Left lung (tissue), 10 donors: ENCODE results near the gene HDAC1. TPM values are rescaled to one million over a fixed set of nuclear protein-coding genes. Genes with fewer than 3 reads are reported as not detected.

ENCODE experiments used
- ATAC-seq: fragments of 200-7000 bp; cut with Tn5 transposase; one replicate; pipeline ENCODE4 v1.9.1; 2020; ENCODE audit warnings: moderate library complexity
- DNase-seq, 4 donors: peaks; one replicate each; pipeline ENCODE4 v3.0.0-alpha.2; 2013 to 2020
- H3K27ac ChIP-seq, 2 donors: fragments of 200-600 bp; sonication (generic) in 1 of 2; one replicate each; pipeline versions ENCODE4 v1.5.0 to v1.8.0; 2020 to 2021
- H3K27me3 ChIP-seq, 2 donors: fragments of 200-600 bp; sonication (generic) in 1 of 2; one replicate each; pipeline versions ENCODE4 v1.5.0 to v1.8.0; 2020 to 2021
- H3K36me3 ChIP-seq, 2 donors: fragments of 200-600 bp; sonication (generic) in 1 of 2; one replicate each; pipeline versions ENCODE4 v1.5.0 to v1.8.0; 2020 to 2021
- H3K4me1 ChIP-seq, 2 donors: fragments of 200-600 bp; one replicate each; pipeline ENCODE4 v1.8.0; 2021
- H3K4me3 ChIP-seq, 2 donors: fragments of 200-600 bp; sonication (generic) in 1 of 2; one replicate each; pipeline versions ENCODE4 v1.5.0 to v1.8.0; 2020 to 2021; ENCODE audit warnings: mild to moderate bottlenecking in 1 of 2
- H3K9me3 ChIP-seq, 2 donors: fragments of 200-600 bp; sonication (generic) in 1 of 2; one replicate each; pipeline versions ENCODE4 v1.5.0 to v1.8.0; 2020 to 2021
- intact Hi-C, 2 donors: fragments of 100-400 bp; cut with DNase I; formaldehyde crosslinking; loops; one replicate each; pipeline versions ENCODE4 v1.11.2 to v1.14.2; 2022
- polyA plus RNA-seq, 6 donors: library from polyadenylated mRNA; unstranded; fragments of 120-200 nt; gene quantifications; one replicate each; pipeline ENCODE4 v1.2.1, GENCODE V29; 2013; ENCODE audit not compliant: insufficient read length in 6 of 6
- total RNA-seq, 2 donors: library from RNA; stranded (reverse); fragmentation: NEBNext Ultra II Directional; extraction: Animal tissue kit (Norgen Biotek cat#: 25700); gene quantifications; one replicate each; pipeline ENCODE4 v1.2.1, GENCODE V29; 2021
- TF ChIP-seq, protein P1 (sequence below), 2 donors: fragments of 200-600 bp; sonication (generic) in 1 of 2; IDR thresholded peaks; one replicate each; pipeline versions ENCODE4 v1.5.0 to v1.8.0; 2021; ENCODE audit warnings: antibody characterized with exemption in 2 of 2
- donor health status: DM: no; HTN: yes; CAD: no.
- donor health status: DM: no; HTN: no; CAD: no.

HDAC1 gene
- total and polyA plus RNA-seq, 8 donors = 61.8 to 193 (median 163) TPM

GRCh38 chr1:32351399-32352238 lies 59.7 kb downstream of the HDAC1 start:
- H3K4me3 ChIP-seq = peak overlapping the region; percentile 59 to 61
- H3K36me3 ChIP-seq = no peaks in the 10 kb centered on the region
- H3K4me1 ChIP-seq = peaks cover 28 to 63% of the 10 kb centered on the region in 2 donors
- peak overlapping the region; percentile 89 to 93 for H3K27ac ChIP-seq
- ATAC-seq (peak; percentile 95), DNase-seq (peak; percentile 93 to 99 (median 96))
- intact Hi-C loops = no loop called here
- TF ChIP-seq, protein P1, sequence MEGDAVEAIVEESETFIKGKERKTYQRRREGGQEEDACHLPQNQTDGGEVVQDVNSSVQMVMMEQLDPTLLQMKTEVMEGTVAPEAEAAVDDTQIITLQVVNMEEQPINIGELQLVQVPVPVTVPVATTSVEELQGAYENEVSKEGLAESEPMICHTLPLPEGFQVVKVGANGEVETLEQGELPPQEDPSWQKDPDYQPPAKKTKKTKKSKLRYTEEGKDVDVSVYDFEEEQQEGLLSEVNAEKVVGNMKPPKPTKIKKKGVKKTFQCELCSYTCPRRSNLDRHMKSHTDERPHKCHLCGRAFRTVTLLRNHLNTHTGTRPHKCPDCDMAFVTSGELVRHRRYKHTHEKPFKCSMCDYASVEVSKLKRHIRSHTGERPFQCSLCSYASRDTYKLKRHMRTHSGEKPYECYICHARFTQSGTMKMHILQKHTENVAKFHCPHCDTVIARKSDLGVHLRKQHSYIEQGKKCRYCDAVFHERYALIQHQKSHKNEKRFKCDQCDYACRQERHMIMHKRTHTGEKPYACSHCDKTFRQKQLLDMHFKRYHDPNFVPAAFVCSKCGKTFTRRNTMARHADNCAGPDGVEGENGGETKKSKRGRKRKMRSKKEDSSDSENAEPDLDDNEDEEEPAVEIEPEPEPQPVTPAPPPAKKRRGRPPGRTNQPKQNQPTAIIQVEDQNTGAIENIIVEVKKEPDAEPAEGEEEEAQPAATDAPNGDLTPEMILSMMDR (IDR thresholded peaks at IDR 0.05) = no peak
- peaks cover 0 to 2% of the 10 kb centered on the region in 2 donors for H3K9me3 ChIP-seq
- H3K27me3 ChIP-seq = no peaks in the 10 kb centered on the region

DNA sequence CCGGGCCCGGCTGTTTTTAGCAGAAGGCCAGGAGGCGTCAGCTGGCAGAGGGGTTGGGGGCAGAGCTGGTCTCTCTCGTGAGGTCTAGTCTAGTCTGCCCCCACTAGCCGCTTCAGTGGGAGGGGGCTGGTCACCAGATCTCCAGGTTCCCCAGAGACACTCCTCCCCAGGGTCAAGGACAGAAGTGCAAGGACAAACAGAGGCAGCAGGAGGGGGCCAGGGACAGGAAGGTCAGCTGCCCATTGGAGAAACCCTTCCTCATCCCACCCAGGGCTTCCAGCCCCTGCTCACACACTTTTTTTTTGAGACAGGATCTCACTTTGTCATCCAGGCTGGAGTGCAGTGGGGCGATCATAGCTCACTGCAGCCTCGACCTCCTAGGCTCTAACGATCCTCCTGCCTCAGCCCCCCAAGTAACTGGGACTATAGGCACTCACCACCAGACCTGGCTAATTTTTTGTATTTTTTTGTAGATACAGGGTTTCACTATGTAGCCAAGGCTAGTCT lies 60.4 kb downstream of the HDAC1 start:
- DNase-seq (no peak), ATAC-seq (no peak)
- H3K4me1 ChIP-seq = peaks cover 28 to 63% of the 10 kb centered on the region in 2 donors
- TF ChIP-seq, protein P1 (IDR thresholded peaks at IDR 0.05) = no peak
- intact Hi-C loops = no loop called here
- H3K27me3 ChIP-seq = no peaks in the 10 kb centered on the region
- H3K4me3 ChIP-seq = peak overlapping the region; percentile 59 to 61
- H3K27ac ChIP-seq = peak overlapping the region; percentile 89 to 93
- H3K36me3 ChIP-seq = no peaks in the 10 kb centered on the region
- peaks cover 0 to 2% of the 10 kb centered on the region in 2 donors for H3K9me3 ChIP-seq

- H3K27ac ChIP-seq = peak overlapping the region in 1 of 2 donors; percentile 93
- no peaks in the 10 kb centered on the region for H3K36me3 ChIP-seq
- intact Hi-C loops = no loop called here
- DNase-seq (no peak), ATAC-seq (no peak)
- H3K4me1 ChIP-seq = peaks cover 28 to 62% of the 10 kb centered on the region in 2 donors
- TF ChIP-seq, protein P1 (IDR thresholded peaks at IDR 0.05) = no peak
- H3K4me3 ChIP-seq = no peak overlapping the region
- peaks cover 0 to 2% of the 10 kb centered on the region in 2 donors for H3K9me3 ChIP-seq
- H3K27me3 ChIP-seq = no peaks in the 10 kb centered on the region
Observed at GRCh38 chr1:32352831-32353383, 61.0 kb downstream of the HDAC1 start.

DNA sequence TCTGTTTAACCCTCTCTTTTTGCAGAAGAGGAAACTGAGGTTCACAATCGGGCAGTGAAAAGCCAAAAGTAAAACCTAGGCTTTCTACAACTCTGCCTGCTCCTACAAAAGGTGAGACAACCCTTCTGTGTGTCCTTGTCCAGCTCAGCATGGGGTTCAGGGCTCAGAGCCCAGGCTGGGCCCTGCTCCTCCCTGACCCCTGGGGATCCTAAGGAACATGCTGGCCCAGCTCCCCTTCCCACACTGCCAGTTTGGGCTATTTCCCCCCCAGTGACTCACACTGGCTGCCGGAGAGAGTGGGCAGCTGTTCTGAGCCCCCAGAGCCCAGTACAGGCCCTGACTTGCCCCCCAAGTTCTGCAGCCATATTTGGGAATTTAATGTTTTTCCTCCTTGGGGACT lies 61.5 kb downstream of the HDAC1 start:
- H3K4me3 ChIP-seq = no peak overlapping the region
- DNase-seq (no peak), ATAC-seq (no peak)
- TF ChIP-seq, protein P1 (IDR thresholded peaks at IDR 0.05) = no peak
- H3K27me3 ChIP-seq = no peaks in the 10 kb centered on the region
- intact Hi-C loops = no loop called here
- peaks cover 28 to 57% of the 10 kb centered on the region in 2 donors for H3K4me1 ChIP-seq
- H3K9me3 ChIP-seq = peaks cover 0 to 2% of the 10 kb centered on the region in 2 donors
- no peaks in the 10 kb centered on the region for H3K36me3 ChIP-seq
- H3K27ac ChIP-seq = peak overlapping the region in 1 of 2 donors; percentile 93
